ENCODE results near the gene GH1.
"Not testable (repeated sequence)": the region's sequence is repeated elsewhere in the genome, so short reads cannot be mapped to it uniquely, and the experiment has no call there.

DNA sequence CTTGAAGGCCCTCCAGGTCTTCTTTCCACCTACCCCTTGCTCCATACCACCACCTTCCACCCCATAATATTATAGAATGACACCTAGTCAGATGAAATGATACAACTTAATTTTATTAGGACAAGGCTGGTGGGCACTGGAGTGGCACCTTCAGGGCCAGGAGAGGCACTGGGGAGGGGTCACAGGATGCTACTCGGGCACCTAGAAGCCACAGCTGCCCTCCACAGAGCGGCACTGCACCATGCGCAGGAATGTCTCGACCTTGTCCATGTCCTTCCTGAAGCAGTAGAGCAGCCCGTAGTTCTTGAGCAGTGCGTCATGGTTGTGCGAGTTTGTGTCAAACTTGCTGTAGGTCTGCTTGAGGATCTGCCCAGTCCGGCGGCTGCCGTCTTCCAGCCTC is 23.8 kb downstream of the GH1 start:
- TF ChIP-seq, protein P1, sequence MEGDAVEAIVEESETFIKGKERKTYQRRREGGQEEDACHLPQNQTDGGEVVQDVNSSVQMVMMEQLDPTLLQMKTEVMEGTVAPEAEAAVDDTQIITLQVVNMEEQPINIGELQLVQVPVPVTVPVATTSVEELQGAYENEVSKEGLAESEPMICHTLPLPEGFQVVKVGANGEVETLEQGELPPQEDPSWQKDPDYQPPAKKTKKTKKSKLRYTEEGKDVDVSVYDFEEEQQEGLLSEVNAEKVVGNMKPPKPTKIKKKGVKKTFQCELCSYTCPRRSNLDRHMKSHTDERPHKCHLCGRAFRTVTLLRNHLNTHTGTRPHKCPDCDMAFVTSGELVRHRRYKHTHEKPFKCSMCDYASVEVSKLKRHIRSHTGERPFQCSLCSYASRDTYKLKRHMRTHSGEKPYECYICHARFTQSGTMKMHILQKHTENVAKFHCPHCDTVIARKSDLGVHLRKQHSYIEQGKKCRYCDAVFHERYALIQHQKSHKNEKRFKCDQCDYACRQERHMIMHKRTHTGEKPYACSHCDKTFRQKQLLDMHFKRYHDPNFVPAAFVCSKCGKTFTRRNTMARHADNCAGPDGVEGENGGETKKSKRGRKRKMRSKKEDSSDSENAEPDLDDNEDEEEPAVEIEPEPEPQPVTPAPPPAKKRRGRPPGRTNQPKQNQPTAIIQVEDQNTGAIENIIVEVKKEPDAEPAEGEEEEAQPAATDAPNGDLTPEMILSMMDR (IDR thresholded peaks at IDR 0.05): not testable (repeated sequence)
- not testable (repeated sequence) for TF ChIP-seq POLR2A (IDR thresholded peaks at IDR 0.05)

All from testis (tissue), 2 donors.